ENCODE results near the gene PHYKPL.

- TF ChIP-seq CTCF (IDR thresholded peaks at IDR 0.05; ENCODE audit: extremely low read depth in 1 of 2, insufficient read depth in 1 of 2, low read depth in 1 of 2, low read length in 2 of 2) (no peak), POLR2AphosphoS5 (IDR thresholded peaks at IDR 0.05; ENCODE audit: insufficient read depth, low read depth, low read length) (no peak), EZH2 (IDR thresholded peaks at IDR 0.05; ENCODE audit: borderline replicate concordance, low read depth, low read length, severe bottlenecking) (no peak)
Observed at GRCh38 chr5:178213003-178213461, 19.6 kb downstream of the PHYKPL start.
